ENCODE data around the gene CALHM6. TPM values are rescaled to one million over a fixed set of nuclear protein-coding genes. Genes with fewer than 3 reads are reported as not detected.

CALHM6 gene
- 1 to 10 TPM; 2.8 to 5.6 (median 4.6) TPM for polyA plus RNA-seq (ENCODE audit: insufficient read length in 4 of 4)

GRCh38 chr6:116461331-116461931, at the start of gene CALHM6:
Gene CALHM6, plus strand, starts transcription at chr6:116461375. Its CDS starts 555 bp downstream, at chr6:116461930.
- no peak for DNase-seq (ENCODE audit: low read depth in 4 of 4, low spot score in 3 of 4)

- DNase-seq (ENCODE audit: low read depth in 4 of 4, low spot score in 3 of 4): no peak
Measured at GRCh38 chr6:116412270-116412669, 48.9 kb upstream of the CALHM6 start.

- DNase-seq (ENCODE audit: low read depth in 4 of 4, low spot score in 3 of 4): no peak
Measured at GRCh38 chr6:116413357-116413756, 47.8 kb upstream of the CALHM6 start.

- DNase-seq (ENCODE audit: low read depth in 4 of 4, low spot score in 3 of 4): no peak
Measured at GRCh38 chr6:116417661-116418060, 43.5 kb upstream of the CALHM6 start.

GRCh38 chr6:116419069-116419786, 41.9 kb upstream of the CALHM6 start:
- DNase-seq (ENCODE audit: low read depth in 4 of 4, low spot score in 3 of 4): no peak

GRCh38 chr6:116420341-116420740, 40.8 kb upstream of the CALHM6 start:
- no peak for DNase-seq (ENCODE audit: low read depth in 4 of 4, low spot score in 3 of 4)

GRCh38 chr6:116422238-116422637, 38.9 kb upstream of the CALHM6 start:
- DNase-seq (ENCODE audit: low read depth in 4 of 4, low spot score in 3 of 4): no peak

- DNase-seq (ENCODE audit: low read depth in 4 of 4, low spot score in 3 of 4): no peak
Measured at GRCh38 chr6:116424001-116424400, 37.2 kb upstream of the CALHM6 start.

GRCh38 chr6:116426551-116426950, 34.6 kb upstream of the CALHM6 start:
- DNase-seq (ENCODE audit: low read depth in 4 of 4, low spot score in 3 of 4): no peak

- no peak for DNase-seq (ENCODE audit: low read depth in 4 of 4, low spot score in 3 of 4)
Measured at GRCh38 chr6:116429111-116429510, 32.1 kb upstream of the CALHM6 start.

- no peak for DNase-seq (ENCODE audit: low read depth in 4 of 4, low spot score in 3 of 4)
Measured at GRCh38 chr6:116430860-116431259, 30.3 kb upstream of the CALHM6 start.

GRCh38 chr6:116431964-116432595, 29.1 kb upstream of the CALHM6 start:
- DNase-seq (ENCODE audit: low read depth in 4 of 4, low spot score in 3 of 4): no peak

GRCh38 chr6:116433206-116433712, 27.9 kb upstream of the CALHM6 start:
- no peak for DNase-seq (ENCODE audit: low read depth in 4 of 4, low spot score in 3 of 4)

- no peak for DNase-seq (ENCODE audit: low read depth in 4 of 4, low spot score in 3 of 4)
Measured at GRCh38 chr6:116434056-116434725, 27.0 kb upstream of the CALHM6 start.

GRCh38 chr6:116436586-116436985, 24.6 kb upstream of the CALHM6 start:
- no peak for DNase-seq (ENCODE audit: low read depth in 4 of 4, low spot score in 3 of 4)

GRCh38 chr6:116437656-116438055, 23.5 kb upstream of the CALHM6 start:
- DNase-seq (ENCODE audit: low read depth in 4 of 4, low spot score in 3 of 4): no peak

GRCh38 chr6:116438590-116439448, 22.4 kb upstream of the CALHM6 start:
- DNase-seq (ENCODE audit: low read depth in 4 of 4, low spot score in 3 of 4): no peak

- DNase-seq (ENCODE audit: low read depth in 4 of 4, low spot score in 3 of 4): no peak
Measured at GRCh38 chr6:116439522-116440051, 21.6 kb upstream of the CALHM6 start.

- no peak for DNase-seq (ENCODE audit: low read depth in 4 of 4, low spot score in 3 of 4)
Measured at GRCh38 chr6:116443105-116443504, 18.1 kb upstream of the CALHM6 start.

GRCh38 chr6:116444092-116444491, 17.1 kb upstream of the CALHM6 start:
- DNase-seq (ENCODE audit: low read depth in 4 of 4, low spot score in 3 of 4): no peak
